Eye (tissue), 1 donor: Measurements from ENCODE around the gene SPTBN1.

ENCODE experiments used
- DNase-seq: peaks from one replicate; pipeline ENCODE4 v3.0.0-alpha.2; 2015

The SPTBN1 gene

GRCh38 chr2:54455563-54456361 lies at the start of gene SPTBN1:
Gene SPTBN1, plus strand, starts transcription at chr2:54456327. Its CDS starts 70,092 bp downstream, at chr2:54526419.
- DNase-seq: peak; percentile 96

GRCh38 chr2:54407693-54408092 lies 48.4 kb upstream of the SPTBN1 start:
- no peak for DNase-seq

- no peak for DNase-seq
These were observed 47.8 kb upstream of the SPTBN1 start for GRCh38 chr2:54408288-54408687.

GRCh38 chr2:54409752-54410151 lies 46.4 kb upstream of the SPTBN1 start:
- peak; percentile 65 for DNase-seq

- no peak for DNase-seq
These were observed 44.2 kb upstream of the SPTBN1 start for GRCh38 chr2:54411801-54412354.

- DNase-seq: no peak
These were observed 39.8 kb upstream of the SPTBN1 start for GRCh38 chr2:54416166-54416813.

GRCh38 chr2:54416938-54417337 lies 39.2 kb upstream of the SPTBN1 start:
- DNase-seq: no peak

GRCh38 chr2:54417577-54417976 lies 38.5 kb upstream of the SPTBN1 start:
- no peak for DNase-seq

- no peak for DNase-seq
These were observed 36.7 kb upstream of the SPTBN1 start for GRCh38 chr2:54419388-54419787.

GRCh38 chr2:54419855-54420523 lies 36.1 kb upstream of the SPTBN1 start:
- no peak for DNase-seq

GRCh38 chr2:54420524-54421172 lies 35.5 kb upstream of the SPTBN1 start:
- no peak for DNase-seq

GRCh38 chr2:54422072-54422581 lies 34.0 kb upstream of the SPTBN1 start:
- DNase-seq: no peak

GRCh38 chr2:54423213-54423612 lies 32.9 kb upstream of the SPTBN1 start:
- DNase-seq: no peak

- DNase-seq: no peak
These were observed 31.5 kb upstream of the SPTBN1 start for GRCh38 chr2:54424555-54425163.

- DNase-seq: no peak
These were observed 27.9 kb upstream of the SPTBN1 start for GRCh38 chr2:54428108-54428831.

- peak; percentile 36 for DNase-seq
These were observed 27.1 kb upstream of the SPTBN1 start for GRCh38 chr2:54429054-54429453.

GRCh38 chr2:54429811-54430551 lies 26.1 kb upstream of the SPTBN1 start:
- DNase-seq: no peak

GRCh38 chr2:54430649-54431048 lies 25.5 kb upstream of the SPTBN1 start:
- no peak for DNase-seq

GRCh38 chr2:54432251-54433015 lies 23.7 kb upstream of the SPTBN1 start:
- DNase-seq: no peak

GRCh38 chr2:54434229-54434628 lies 21.9 kb upstream of the SPTBN1 start:
- no peak for DNase-seq
